T1000 (cell line): ENCODE results near the gene MIER2.
A peak's percentile ranks its signal among the peaks of the same experiment; 100 is the strongest.
"Not testable (repeated sequence)": the region's sequence is repeated elsewhere in the genome, so short reads cannot be mapped to it uniquely, and the experiment has no call there.

Experiments used
- DNase-seq: peaks from one replicate; lab custom pipeline; 2025; ENCODE audit warnings: mixed read lengths; lab: John Stamatoyannopoulos, UW

MIER2 gene

GRCh38 chr19:344625-345319 is at the start of gene MIER2:
Gene MIER2 (minus strand): TSS chr19:344796. CDS start chr19:344782, 14 bp downstream.
- DNase-seq: peak; percentile 93

- not testable (repeated sequence) for DNase-seq
These were observed 49.0 kb upstream of the MIER2 start for GRCh38 chr19:393560-393959.

- no peak for DNase-seq
These were observed 47.9 kb upstream of the MIER2 start for GRCh38 chr19:392375-392970.

- DNase-seq: no peak
These were observed 47.3 kb upstream of the MIER2 start for GRCh38 chr19:391726-392374.

GRCh38 chr19:391207-391557 is 46.6 kb upstream of the MIER2 start:
- DNase-seq: no peak

GRCh38 chr19:390386-391206 is 46.0 kb upstream of the MIER2 start:
- DNase-seq: no peak

- no peak for DNase-seq
These were observed 45.3 kb upstream of the MIER2 start for GRCh38 chr19:389935-390289.

GRCh38 chr19:389255-389934 is 44.8 kb upstream of the MIER2 start:
- no peak for DNase-seq

GRCh38 chr19:388691-389090 is 44.1 kb upstream of the MIER2 start:
- DNase-seq: no peak

- no peak for DNase-seq
These were observed 43.2 kb upstream of the MIER2 start for GRCh38 chr19:387777-388176.

GRCh38 chr19:386632-387301 is 42.2 kb upstream of the MIER2 start:
- not testable (repeated sequence) for DNase-seq

- not testable (repeated sequence) for DNase-seq
These were observed 41.6 kb upstream of the MIER2 start for GRCh38 chr19:386189-386588.

GRCh38 chr19:384799-385169 is 40.2 kb upstream of the MIER2 start:
- no peak for DNase-seq

GRCh38 chr19:383922-384798 is 39.6 kb upstream of the MIER2 start:
- no peak for DNase-seq

- no peak for DNase-seq
These were observed 38.4 kb upstream of the MIER2 start for GRCh38 chr19:383040-383439.

- DNase-seq: peak; percentile 45
These were observed 38.0 kb upstream of the MIER2 start for GRCh38 chr19:382578-382977.

- not testable (repeated sequence) for DNase-seq
These were observed 37.3 kb upstream of the MIER2 start for GRCh38 chr19:381901-382300.

- not testable (repeated sequence) for DNase-seq
These were observed 36.1 kb upstream of the MIER2 start for GRCh38 chr19:380618-381219.

- no peak for DNase-seq
These were observed 35.2 kb upstream of the MIER2 start for GRCh38 chr19:379796-380195.

- no peak for DNase-seq
These were observed 34.1 kb upstream of the MIER2 start for GRCh38 chr19:378706-379105.
